Ovary (tissue), 9 donors: ENCODE measurements around the gene SGMS1. TPM values are rescaled to one million over a fixed set of nuclear protein-coding genes. Genes with fewer than 3 reads are reported as not detected.

Experiments used
- DNase-seq, 5 donors: peaks; one replicate each; pipeline ENCODE4 v3.0.0-alpha.2; 2019 to 2020
- H3K27ac ChIP-seq, 2 donors: fragments of 200-600 bp; one replicate each; pipeline versions ENCODE4 v1.5.1 to v1.8.0; 2019 to 2022
- H3K27me3 ChIP-seq: fragments of 200-600 bp; one replicate; pipeline ENCODE4 v1.8.0; 2022
- H3K36me3 ChIP-seq: fragments of 200-600 bp; sonication (generic); one replicate; pipeline ENCODE4 v1.5.1; 2019
- H3K4me1 ChIP-seq: one replicate; pipeline ENCODE4 v1.8.1; 2013; ENCODE audit warnings: mild to moderate bottlenecking, moderate library complexity; ENCODE audit not compliant: insufficient read depth
- H3K4me3 ChIP-seq: fragments of 200-600 bp; sonication (generic); one replicate; pipeline ENCODE4 v1.5.1; 2017
- H3K9me3 ChIP-seq, 2 donors: fragments of 200-600 bp in 1 of 2; sonication (generic) in 1 of 2; one replicate each; pipeline versions ENCODE4 v1.5.1 to v1.8.1; 2013 to 2019; ENCODE audit warnings: mild to moderate bottlenecking in 1 of 2, moderate library complexity in 1 of 2
- CTCF ChIP-seq, 3 donors: fragments of 450-650 bp in 2 of 3; fragments of 200-600 bp in 1 of 3; IDR thresholded peaks; one replicate each; pipeline versions ENCODE4 v1.5.1 to v1.8.0; 2016 to 2022; ENCODE audit warnings: antibody characterized with exemption in 3 of 3, mild to moderate bottlenecking in 1 of 3
- EP300 ChIP-seq: sonication (generic); formaldehyde crosslinking; IDR thresholded peaks from one replicate; pipeline ENCODE4 v1.6.1; 2017; ENCODE audit warnings: antibody characterized with exemption
- POLR2A ChIP-seq: fragments of 450-650 bp; IDR thresholded peaks from one replicate; pipeline ENCODE4 v1.6.1; 2017; ENCODE audit warnings: antibody characterized with exemption, mild to moderate bottlenecking, moderate library complexity
- WGBS, 3 donors: extraction: QIAGEN DNeasy Blood & Tissue Kit in 1 of 3; methylation state at CpG; one replicate each; pipeline versions ENCODE4 v1.1.5 to v1.1.7; 2013 to 2017; 5-methylcytosine and 5-hydroxymethylcytosine counted together
- intact Hi-C, 4 donors: fragments of 100-400 bp; cut with DNase I; formaldehyde crosslinking; loops; one replicate each; pipeline versions ENCODE4 v1.11.0 to v1.15.1; 2022 to 2023
- polyA plus RNA-seq, 2 donors: library from polyadenylated mRNA; stranded (reverse); fragments of 200-250 nt in 1 of 2; fragments of 350-450 nt in 1 of 2; fragmentation: Illumina TruSeq in 1 of 2; extraction: RNeasy Lipid Tissue Mini Kit (QIAGEN cat#74804) in 1 of 2; gene quantifications; one replicate each; pipeline ENCODE4 v1.2.3, GENCODE V29; 2013 to 2014
- total RNA-seq, 7 donors: library from RNA; depleted of rRNA in 2 of 7; stranded (reverse); fragments of >200 nt in 2 of 7; fragmentation: NEBNext Ultra II Directional in 3 of 7; extraction: Animal tissue kit (Norgen Biotek cat#: 25700) in 3 of 7; gene quantifications; one replicate each; pipeline versions ENCODE4 v1.1.0 to v1.2.4, GENCODE V29; 2016 to 2023
- donor health status: DM: no; HTN: no; CAD: no; lungs with moderate emphysema.
- donor health status: DM: no; HTN: no; CAD: no.
- donor health status: Bipolar disorder and iron deficiency.
- donor health status: DM: yes; HTN: yes; CAD: no.
- donor health status: DM: no; HTN: no; CAD: no.
- donor health status: DM: yes; HTN: yes; CAD: no.

Gene SGMS1
- total and polyA plus RNA-seq, 9 donors = 15.6 to 90.0 (median 39.0) TPM

- H3K4me1 ChIP-seq = no peaks in the 10 kb centered on the region
These were observed 231.3 kb downstream of the SGMS1 start for GRCh38 chr10:50392426-50392825.

GRCh38 chr10:50390302-50390701 is 233.5 kb downstream of the SGMS1 start:
- Histone ChIP-seq H3K9me3 (no peaks in the 10 kb centered on the region), H3K27ac (no peak overlapping the region), H3K4me1 (no peaks in the 10 kb centered on the region), H3K36me3 (no peaks in the 10 kb centered on the region), H3K4me3 (no peak overlapping the region), H3K27me3 (no peaks in the 10 kb centered on the region)
- intact Hi-C loops = no loop called here
- 98 to 99% (median 99%) methylated on average over 2 of the region's 2 CpGs for WGBS, 3 donors
- no peak for DNase-seq
- TF ChIP-seq EP300 = no peak
- TF ChIP-seq POLR2A = no peak

More at GRCh38 chr10:50392426-50392825, 231.3 kb downstream of the SGMS1 start:
- no peak overlapping the region for H3K4me3 ChIP-seq
- intact Hi-C loops = no loop called here
- WGBS, 3 donors = 93 to 96% (median 94%) methylated on average over 5 of the region's 5 CpGs
- H3K9me3 ChIP-seq = no peaks in the 10 kb centered on the region
- H3K36me3 ChIP-seq = no peaks in the 10 kb centered on the region
- H3K27me3 ChIP-seq = no peaks in the 10 kb centered on the region
- TF ChIP-seq CTCF (IDR thresholded peaks at IDR 0.05) = no peak
- TF ChIP-seq POLR2A = no peak
- no peak for TF ChIP-seq EP300
- DNase-seq = no peak
- no peak overlapping the region for H3K27ac ChIP-seq

DNA sequence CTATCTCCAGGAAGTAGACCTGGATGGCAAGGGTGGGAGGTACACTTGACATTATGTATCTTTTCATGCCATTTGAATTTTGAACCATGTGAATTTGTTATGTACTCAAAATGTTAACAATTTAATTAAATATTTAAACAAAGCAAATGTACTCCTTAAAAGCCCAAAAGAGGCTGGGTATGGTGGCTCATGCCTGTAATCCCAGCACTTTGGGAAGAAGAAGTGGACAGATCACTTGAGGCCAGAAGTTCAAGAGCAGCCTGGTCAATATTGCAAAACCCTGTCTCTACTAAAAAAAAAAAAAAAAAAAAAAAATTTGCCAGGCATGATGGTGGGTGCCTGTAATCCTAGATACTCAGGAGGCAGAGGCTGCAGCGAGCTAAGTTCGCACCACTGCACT is 235.6 kb downstream of the SGMS1 start:
- Histone ChIP-seq H3K36me3 (no peaks in the 10 kb centered on the region), H3K27me3 (no peaks in the 10 kb centered on the region), H3K4me1 (no peaks in the 10 kb centered on the region), H3K27ac (no peak overlapping the region), H3K4me3 (no peak overlapping the region), H3K9me3 (no peaks in the 10 kb centered on the region)
- DNase-seq = no peak
- intact Hi-C loops = no loop called here
- 95 to 100% (median 96%) methylated on average over 2 of the region's 2 CpGs for WGBS, 3 donors
- TF ChIP-seq EP300 = no peak
- TF ChIP-seq POLR2A = no peak
- TF ChIP-seq CTCF (IDR thresholded peaks at IDR 0.05) = no peak

- no peaks in the 10 kb centered on the region for H3K36me3 ChIP-seq
- H3K4me3 ChIP-seq = no peak overlapping the region
- no peak for DNase-seq
- WGBS, 3 donors = 76 to 84% (median 83%) methylated on average over 2 of the region's 2 CpGs
- H3K27me3 ChIP-seq = no peaks in the 10 kb centered on the region
- no peaks in the 10 kb centered on the region for H3K9me3 ChIP-seq
- no peak overlapping the region for H3K27ac ChIP-seq
- no peak for TF ChIP-seq POLR2A
- no peak for TF ChIP-seq EP300
- TF ChIP-seq CTCF (IDR thresholded peaks at IDR 0.05) = no peak
- intact Hi-C loops = no loop called here
- H3K4me1 ChIP-seq = no peaks in the 10 kb centered on the region
These were observed 236.1 kb downstream of the SGMS1 start for GRCh38 chr10:50387732-50388073.

DNA sequence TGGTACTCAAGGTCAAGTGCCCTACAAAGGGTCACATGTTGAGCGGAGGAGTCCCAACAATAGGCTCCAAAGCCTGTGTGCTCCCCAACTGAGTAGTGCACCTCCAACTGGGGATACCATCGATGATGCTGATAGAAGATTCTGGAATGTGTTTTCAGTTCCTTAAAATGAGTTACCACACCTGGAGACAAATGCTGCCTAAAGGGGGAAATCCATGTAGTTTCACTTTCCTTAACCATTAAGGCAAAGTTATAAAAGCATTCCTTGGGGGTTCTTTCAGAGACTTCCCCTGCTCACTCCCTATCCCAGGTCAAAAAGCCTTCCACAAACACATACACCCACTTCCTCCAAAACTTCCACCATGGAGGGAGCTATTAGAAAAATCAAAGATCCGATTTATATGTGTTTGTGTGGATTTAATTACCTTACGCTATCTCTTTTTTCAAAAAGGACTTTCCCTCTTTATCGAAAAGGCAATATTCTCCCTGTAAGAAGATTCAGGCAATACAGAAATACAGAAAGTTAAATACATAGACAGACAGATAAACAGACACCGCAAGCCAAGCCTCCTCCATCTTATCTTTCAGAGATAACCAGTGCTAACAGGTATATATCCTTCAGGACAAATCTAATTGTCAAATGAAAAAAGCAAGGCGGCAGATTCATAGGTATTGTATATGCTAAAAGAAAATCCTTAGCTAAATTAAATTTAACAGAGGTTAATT is 236.6 kb downstream of the SGMS1 start:
- no peak for TF ChIP-seq POLR2A
- TF ChIP-seq CTCF (IDR thresholded peaks at IDR 0.05) = no peak
- no peak for TF ChIP-seq EP300
- 88 to 91% (median 91%) methylated on average over 7 of the region's 7 CpGs for WGBS, 3 donors
- H3K27me3 ChIP-seq = no peaks in the 10 kb centered on the region
- no peaks in the 10 kb centered on the region for H3K4me1 ChIP-seq
- DNase-seq = no peak
- H3K27ac ChIP-seq = no peak overlapping the region
- no peaks in the 10 kb centered on the region for H3K9me3 ChIP-seq
- H3K4me3 ChIP-seq = no peak overlapping the region
- no peaks in the 10 kb centered on the region for H3K36me3 ChIP-seq
- intact Hi-C loops = no loop called here
